GM18873 (cell line): ENCODE data around the gene ASB1.
"Not testable (repeated sequence)": the region's sequence is repeated elsewhere in the genome, so short reads cannot be mapped to it uniquely, and the experiment has no call there.

Experiments used
- ATAC-seq: cut with Tn5 transposase; IDR thresholded peaks from one replicate; pipeline ENCODE4 v1.9.1; 2021; ENCODE audit warnings: mild to moderate bottlenecking, moderate library complexity, moderate number of reproducible peaks; ENCODE audit not compliant: unreplicated experiment, low FRiP score

Gene ASB1

GRCh38 chr2:238441262-238442114, 14.8 kb downstream of the ASB1 start:
- no peak for ATAC-seq

GRCh38 chr2:238442257-238442656, 15.5 kb downstream of the ASB1 start:
- not testable (repeated sequence) for ATAC-seq

- ATAC-seq = no peak
Observed at GRCh38 chr2:238444242-238444641, 17.5 kb downstream of the ASB1 start.

GRCh38 chr2:238445409-238446190, 18.9 kb downstream of the ASB1 start:
- no peak for ATAC-seq

GRCh38 chr2:238446371-238446770, 19.6 kb downstream of the ASB1 start:
- ATAC-seq = no peak

- no peak for ATAC-seq
Observed at GRCh38 chr2:238448031-238448955, 21.6 kb downstream of the ASB1 start.

DNA sequence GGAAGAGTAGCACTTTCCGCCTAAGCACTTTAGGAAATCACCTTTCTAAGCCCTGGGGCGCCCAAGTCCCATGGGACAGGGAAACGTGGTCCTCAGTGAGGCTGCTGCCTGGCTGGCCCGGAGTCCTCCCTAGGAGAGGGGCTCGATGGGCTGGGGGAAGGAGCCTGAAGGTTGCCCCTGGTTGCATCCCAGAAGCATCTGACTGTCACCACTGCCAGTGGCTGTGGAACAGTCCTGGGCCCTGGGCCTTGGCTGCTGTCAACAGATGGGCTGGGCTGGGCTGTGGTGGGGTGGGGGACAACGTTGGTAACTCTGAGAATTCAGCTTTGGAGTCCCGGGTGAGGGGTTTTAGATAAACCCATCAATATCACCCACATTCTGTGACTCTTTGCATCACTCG, 22.5 kb downstream of the ASB1 start:
- ATAC-seq = no peak

DNA sequence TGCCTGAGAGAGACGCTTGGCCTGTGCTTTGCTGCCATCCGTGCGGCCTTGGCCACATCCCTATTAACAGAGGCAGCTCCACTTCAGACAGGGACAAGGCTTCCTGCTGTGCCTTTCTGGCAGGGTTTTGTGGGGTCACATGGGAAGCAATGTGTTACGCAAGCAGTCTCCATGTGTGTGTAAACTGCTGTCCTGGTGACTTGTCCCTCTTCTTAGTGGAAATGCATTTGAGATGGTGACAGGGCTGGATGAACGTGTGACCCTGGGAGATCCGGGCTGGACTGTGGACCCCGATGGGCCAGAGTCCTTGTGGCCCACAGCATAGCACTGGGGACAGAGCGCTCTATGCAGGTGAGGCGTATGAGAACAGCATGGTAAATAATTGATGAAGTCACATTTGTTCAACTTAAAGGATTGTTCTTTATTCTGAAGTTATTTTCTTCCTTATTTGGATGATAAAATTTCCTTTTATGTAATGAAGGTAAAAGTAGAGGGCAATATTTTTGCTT, 23.2 kb downstream of the ASB1 start:
- no peak for ATAC-seq

DNA sequence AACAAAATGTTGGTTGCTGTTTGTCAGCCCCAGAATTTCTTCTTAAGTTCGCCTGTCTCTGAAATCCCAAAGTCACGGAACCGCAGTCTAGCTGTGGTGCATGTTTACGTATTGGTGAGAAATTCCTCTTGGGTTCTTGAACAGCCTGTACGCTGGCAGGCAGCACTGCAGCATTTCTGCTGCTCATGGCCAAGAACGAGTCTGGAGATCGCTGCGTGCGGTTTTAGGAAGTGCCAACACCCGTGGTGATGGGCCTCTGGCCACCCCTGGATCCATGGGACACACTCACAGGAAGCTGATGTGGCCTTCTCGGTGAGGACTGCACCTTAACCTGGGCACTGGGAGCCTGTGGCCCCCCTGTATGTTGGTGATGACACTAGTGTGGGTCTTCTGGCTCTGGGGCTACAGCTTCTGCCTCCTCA, 23.7 kb downstream of the ASB1 start:
- ATAC-seq = no peak

DNA sequence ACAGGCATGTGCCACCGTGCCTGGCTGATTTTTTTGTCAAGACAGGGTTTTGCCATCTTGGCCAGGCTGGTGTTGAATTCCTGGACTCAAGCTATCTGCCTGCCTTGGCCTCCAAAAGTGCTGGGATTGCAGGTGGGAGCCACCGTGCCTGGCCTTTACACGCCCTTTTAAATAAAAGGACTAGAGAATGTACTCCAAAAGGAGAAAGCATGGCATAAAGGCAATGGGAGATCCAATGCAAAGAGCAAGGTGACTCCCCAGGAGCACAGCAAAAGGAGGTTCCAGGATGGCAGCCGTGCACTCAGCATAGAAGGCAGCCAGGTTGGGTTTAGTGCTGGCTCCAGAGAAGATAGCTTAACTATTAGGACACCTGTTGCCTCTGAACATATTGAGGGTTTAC, 27.1 kb downstream of the ASB1 start:
- ATAC-seq = no peak

GRCh38 chr2:238456449-238456848, 29.7 kb downstream of the ASB1 start:
- no peak for ATAC-seq

GRCh38 chr2:238456970-238457926, 30.5 kb downstream of the ASB1 start:
- ATAC-seq = no peak

GRCh38 chr2:238457927-238458324, 31.2 kb downstream of the ASB1 start:
- no peak for ATAC-seq

- no peak for ATAC-seq
Observed at GRCh38 chr2:238458651-238459050, 31.9 kb downstream of the ASB1 start.

DNA sequence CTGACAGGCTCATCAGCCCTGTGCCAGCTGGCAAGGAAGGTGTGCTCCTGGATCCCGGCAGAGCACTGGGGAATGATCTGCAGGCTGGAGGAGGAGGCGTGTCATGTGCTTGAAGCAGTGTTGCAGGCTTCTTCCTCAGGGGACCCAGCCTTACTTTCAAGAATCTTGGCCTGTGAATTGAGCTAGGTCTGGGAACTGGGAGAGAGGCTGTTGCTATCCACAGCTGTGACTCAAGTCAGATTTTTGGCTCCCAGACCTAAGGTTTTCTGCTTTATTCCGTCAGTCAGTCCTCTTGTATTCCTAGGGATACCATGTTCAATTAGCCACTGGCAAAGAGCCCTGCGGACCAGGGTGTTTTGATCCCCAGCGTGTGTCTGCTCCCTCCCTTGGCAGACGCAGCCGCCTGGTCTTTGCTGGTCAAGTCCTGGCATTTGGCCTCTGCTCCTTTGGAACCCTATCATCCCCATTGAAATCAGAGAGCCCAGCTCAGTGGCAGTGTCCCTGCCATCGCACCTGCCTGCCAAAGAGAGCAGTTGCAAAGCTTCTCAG, 32.4 kb downstream of the ASB1 start:
- ATAC-seq = no peak

DNA sequence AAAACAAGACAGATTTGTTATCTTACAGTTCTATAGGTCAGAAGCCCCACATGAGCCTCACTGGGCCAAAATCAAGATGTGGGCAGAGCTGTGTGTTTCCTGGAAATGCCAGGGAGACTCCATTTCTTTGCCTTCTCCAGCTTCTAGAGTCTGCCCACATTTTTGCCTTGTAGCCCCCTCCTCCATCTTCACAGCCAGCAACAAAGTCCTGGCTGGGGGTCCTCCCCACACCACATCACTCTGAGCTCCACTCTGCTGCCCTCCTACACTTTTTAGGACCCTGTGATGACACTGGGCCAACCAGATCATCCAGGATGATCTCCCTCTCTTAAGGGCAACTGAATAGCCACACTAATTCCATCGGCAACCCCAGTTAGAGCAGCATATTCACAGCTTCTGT, 34.3 kb downstream of the ASB1 start:
- ATAC-seq = no peak

DNA sequence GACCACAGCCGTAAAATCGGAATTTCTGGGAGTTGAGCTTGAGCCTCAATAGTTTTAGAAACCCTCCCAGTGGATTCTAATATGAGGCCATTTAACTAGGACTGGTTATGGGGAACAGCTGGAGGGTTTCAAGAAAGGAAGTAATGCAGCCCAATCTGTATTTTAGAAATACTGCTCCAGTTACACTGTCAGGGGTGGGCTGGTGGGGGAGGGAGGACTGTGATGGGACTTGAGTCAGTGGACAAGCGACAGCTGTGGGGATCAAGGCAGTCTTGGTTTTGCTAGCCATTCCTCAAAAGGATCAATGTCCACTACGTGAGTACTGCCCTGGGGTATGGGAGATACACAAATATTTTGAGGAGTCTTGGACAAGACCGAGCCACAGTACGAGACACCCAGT, 34.8 kb downstream of the ASB1 start:
- no peak for ATAC-seq

DNA sequence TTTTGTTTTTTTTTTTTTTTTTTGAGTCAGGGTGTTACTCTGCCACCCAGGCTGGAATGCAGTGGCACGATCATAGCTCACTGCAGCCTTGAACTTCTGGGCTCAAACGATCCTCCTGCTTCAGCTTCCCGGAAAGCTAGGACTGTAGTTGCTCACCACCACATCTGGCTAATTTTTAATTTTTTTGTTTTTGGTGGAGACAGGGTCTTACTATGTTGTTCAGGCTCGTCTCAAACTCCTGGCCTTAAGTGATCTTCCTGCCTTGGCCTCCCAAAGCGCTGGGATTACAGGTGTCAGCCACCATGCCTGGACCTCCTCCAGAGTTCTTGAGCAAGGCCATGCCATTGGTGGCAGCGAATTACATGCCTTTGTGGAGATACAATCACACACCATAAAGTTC, 35.2 kb downstream of the ASB1 start:
- no peak for ATAC-seq

DNA sequence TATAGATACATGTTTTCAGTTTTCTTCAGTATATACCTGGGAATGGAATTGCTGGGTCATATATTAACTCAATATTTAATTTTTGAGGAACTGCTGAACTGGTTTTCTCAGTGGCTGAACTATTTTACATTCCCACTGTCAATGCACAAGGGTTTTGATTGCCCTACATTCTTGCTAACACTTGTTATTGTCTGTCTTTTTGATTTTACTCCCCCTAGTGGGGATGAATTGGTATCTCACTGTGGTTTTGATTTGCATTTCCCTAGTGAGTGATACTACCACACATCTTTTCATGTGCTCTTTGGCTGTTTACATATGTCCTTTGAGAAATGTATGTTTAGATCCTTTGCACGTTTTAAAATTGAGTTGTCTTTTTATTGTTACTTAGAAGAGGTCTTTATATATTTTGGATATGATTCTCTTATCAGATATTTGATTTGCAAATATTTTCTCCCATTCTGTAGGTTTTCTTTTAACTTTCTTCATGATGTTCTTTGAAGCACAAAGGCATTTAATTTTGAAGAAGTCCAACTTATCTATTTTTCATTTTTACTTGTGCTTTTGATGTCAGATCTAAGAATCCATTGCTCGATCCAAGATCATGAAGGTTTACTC, 36.2 kb downstream of the ASB1 start:
- no peak for ATAC-seq
